Vagina (tissue), 2 donors: ENCODE data around the gene SORCS1. TPM values are rescaled to one million over a fixed set of nuclear protein-coding genes. Genes with fewer than 3 reads are reported as not detected.

Experiments used
- DNase-seq, 2 donors: peaks; one replicate each; pipeline ENCODE4 v3.0.0-alpha.2; 2017; ENCODE audit errors: extremely low spot score in 2 of 2
- H3K27ac ChIP-seq: fragments of 200-600 bp; sonication (generic); one replicate; pipeline ENCODE4 v1.5.1; 2019
- H3K27me3 ChIP-seq: fragments of 200-600 bp; sonication (generic); one replicate; pipeline ENCODE4 v1.5.1; 2019
- H3K36me3 ChIP-seq, 2 donors: fragments of 200-600 bp; sonication (generic); one replicate each; pipeline ENCODE4 v1.5.1; 2017 to 2019
- H3K4me1 ChIP-seq: fragments of 200-600 bp; sonication (generic); one replicate; pipeline ENCODE4 v1.5.1; 2019
- H3K4me3 ChIP-seq, 2 donors: fragments of 200-600 bp; sonication (generic); 1 replicate in 1 of 2; 2 replicates in 1 of 2; pipeline ENCODE4 v1.5.1; 2016 to 2019
- H3K9me3 ChIP-seq: fragments of 200-600 bp; sonication (generic); one replicate; pipeline ENCODE4 v1.5.1; 2019
- POLR2A ChIP-seq, 2 donors: fragments of 450-650 bp; IDR thresholded peaks; one replicate each; pipeline ENCODE4 v1.6.1; 2017; ENCODE audit warnings: antibody characterized with exemption in 2 of 2, mild to moderate bottlenecking in 2 of 2, moderate library complexity in 2 of 2
- POLR2AphosphoS5 ChIP-seq, 2 donors: sonication (generic); formaldehyde crosslinking; IDR thresholded peaks; one replicate each; pipeline ENCODE4 v1.9.0; 2017; ENCODE audit warnings: antibody characterized with exemption in 2 of 2, mild to moderate bottlenecking in 2 of 2, low read depth in 1 of 2; ENCODE audit not compliant: insufficient read depth in 1 of 2
- intact Hi-C: fragments of 100-400 bp; cut with DNase I; formaldehyde crosslinking; loops from one replicate; pipeline ENCODE4 v1.15.1; 2023
- total RNA-seq: library from RNA; depleted of rRNA; stranded (reverse); fragments of >200 nt; gene quantifications from one replicate; pipeline ENCODE4 v1.2.3, GENCODE V29; 2016
- TF ChIP-seq, protein P1 (sequence below), 3 experiments: fragments of 450-650 bp in 2 of 3; fragments of 200-600 bp in 1 of 3; sonication (generic) in 1 of 3; IDR thresholded peaks; one replicate each; pipeline ENCODE4 v1.5.1; 2017 to 2019; ENCODE audit warnings: antibody characterized with exemption in 3 of 3, mild to moderate bottlenecking in 2 of 3, moderate library complexity in 2 of 3

Gene SORCS1
- total RNA-seq, 1 donor from 2014 or later, result 5.9 TPM

GRCh38 chr10:106777841-106778240, 386.7 kb downstream of the SORCS1 start:
- Histone ChIP-seq H3K36me3 (no peaks in the 10 kb centered on the region), H3K4me1 (no peaks in the 10 kb centered on the region), H3K27ac (no peak overlapping the region), H3K27me3 (no peaks in the 10 kb centered on the region), H3K4me3 (no peak overlapping the region), H3K9me3 (no peaks in the 10 kb centered on the region)
- TF ChIP-seq, protein P1, sequence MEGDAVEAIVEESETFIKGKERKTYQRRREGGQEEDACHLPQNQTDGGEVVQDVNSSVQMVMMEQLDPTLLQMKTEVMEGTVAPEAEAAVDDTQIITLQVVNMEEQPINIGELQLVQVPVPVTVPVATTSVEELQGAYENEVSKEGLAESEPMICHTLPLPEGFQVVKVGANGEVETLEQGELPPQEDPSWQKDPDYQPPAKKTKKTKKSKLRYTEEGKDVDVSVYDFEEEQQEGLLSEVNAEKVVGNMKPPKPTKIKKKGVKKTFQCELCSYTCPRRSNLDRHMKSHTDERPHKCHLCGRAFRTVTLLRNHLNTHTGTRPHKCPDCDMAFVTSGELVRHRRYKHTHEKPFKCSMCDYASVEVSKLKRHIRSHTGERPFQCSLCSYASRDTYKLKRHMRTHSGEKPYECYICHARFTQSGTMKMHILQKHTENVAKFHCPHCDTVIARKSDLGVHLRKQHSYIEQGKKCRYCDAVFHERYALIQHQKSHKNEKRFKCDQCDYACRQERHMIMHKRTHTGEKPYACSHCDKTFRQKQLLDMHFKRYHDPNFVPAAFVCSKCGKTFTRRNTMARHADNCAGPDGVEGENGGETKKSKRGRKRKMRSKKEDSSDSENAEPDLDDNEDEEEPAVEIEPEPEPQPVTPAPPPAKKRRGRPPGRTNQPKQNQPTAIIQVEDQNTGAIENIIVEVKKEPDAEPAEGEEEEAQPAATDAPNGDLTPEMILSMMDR (IDR thresholded peaks at IDR 0.05), result no peak
- TF ChIP-seq POLR2A (IDR thresholded peaks at IDR 0.05) (no peak), POLR2AphosphoS5 (IDR thresholded peaks at IDR 0.05; ENCODE audit: insufficient read depth in 1 of 2, low read depth in 1 of 2) (no peak)
- intact Hi-C loops, result no loop called here
- DNase-seq, result no peak

DNA sequence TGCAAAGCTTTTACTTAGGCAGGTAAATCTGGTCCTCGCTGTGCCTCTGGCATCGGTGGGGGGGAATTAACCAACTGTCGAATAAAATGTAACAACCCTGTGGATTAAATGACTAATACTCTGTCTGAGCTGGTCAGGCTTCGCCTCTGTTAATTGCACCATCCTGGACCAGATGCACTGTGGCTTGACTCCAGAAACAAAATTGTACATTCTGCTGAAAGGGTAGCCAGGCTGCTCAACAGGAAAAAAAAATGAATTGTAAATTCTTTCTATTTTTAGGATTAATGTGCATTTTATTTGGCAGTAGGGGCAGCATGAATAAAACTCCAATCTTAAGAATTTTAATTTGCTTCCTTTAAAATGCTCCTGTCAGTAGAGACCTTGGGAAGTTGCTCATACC, 389.4 kb downstream of the SORCS1 start:
- TF ChIP-seq POLR2A (IDR thresholded peaks at IDR 0.05) (no peak), POLR2AphosphoS5 (IDR thresholded peaks at IDR 0.05; ENCODE audit: insufficient read depth in 1 of 2, low read depth in 1 of 2) (no peak)
- TF ChIP-seq, protein P1 (IDR thresholded peaks at IDR 0.05), result no peak
- Histone ChIP-seq H3K36me3 (no peaks in the 10 kb centered on the region), H3K4me3 (no peak overlapping the region), H3K9me3 (no peaks in the 10 kb centered on the region), H3K4me1 (no peaks in the 10 kb centered on the region), H3K27ac (no peak overlapping the region), H3K27me3 (no peaks in the 10 kb centered on the region)
- DNase-seq, result no peak
- intact Hi-C loops, result no loop called here

GRCh38 chr10:106772957-106773356, 391.5 kb downstream of the SORCS1 start:
- Histone ChIP-seq H3K27me3 (no peaks in the 10 kb centered on the region), H3K4me1 (no peaks in the 10 kb centered on the region), H3K4me3 (no peak overlapping the region), H3K27ac (no peak overlapping the region), H3K36me3 (no peaks in the 10 kb centered on the region), H3K9me3 (no peaks in the 10 kb centered on the region)
- no peak for DNase-seq
- intact Hi-C loops, result no loop called here
- TF ChIP-seq POLR2AphosphoS5 (IDR thresholded peaks at IDR 0.05; ENCODE audit: insufficient read depth in 1 of 2, low read depth in 1 of 2) (no peak), POLR2A (IDR thresholded peaks at IDR 0.05) (no peak)
- TF ChIP-seq, protein P1 (IDR thresholded peaks at IDR 0.05), result no peak

GRCh38 chr10:106771154-106771553, 393.4 kb downstream of the SORCS1 start:
- Histone ChIP-seq H3K4me3 (no peak overlapping the region), H3K27me3 (no peaks in the 10 kb centered on the region), H3K4me1 (no peaks in the 10 kb centered on the region), H3K9me3 (no peaks in the 10 kb centered on the region), H3K27ac (no peak overlapping the region), H3K36me3 (no peaks in the 10 kb centered on the region)
- intact Hi-C loops, result no loop called here
- DNase-seq, result no peak
- TF ChIP-seq, protein P1 (IDR thresholded peaks at IDR 0.05), result no peak
- TF ChIP-seq POLR2A (IDR thresholded peaks at IDR 0.05), result no peak
- no peak for TF ChIP-seq POLR2AphosphoS5 (IDR thresholded peaks at IDR 0.05; ENCODE audit: insufficient read depth in 1 of 2, low read depth in 1 of 2)

DNA sequence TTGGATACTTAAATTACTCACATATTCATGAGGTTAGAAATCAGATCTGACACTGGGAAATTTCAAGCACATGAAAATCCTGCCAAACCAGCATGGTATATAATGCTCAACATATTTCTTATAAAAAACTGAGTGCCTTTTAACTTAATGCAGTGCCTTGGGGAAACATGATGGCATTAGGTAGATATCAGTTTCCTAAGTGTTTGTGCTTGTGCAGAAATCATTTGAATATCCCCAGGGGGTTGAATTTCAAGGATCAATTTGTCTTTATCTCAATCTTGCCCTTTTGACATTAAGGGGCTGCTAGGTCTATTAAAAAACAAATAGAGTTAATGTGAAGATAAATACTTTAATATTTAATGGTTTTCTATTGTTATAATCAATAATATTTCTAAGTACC, 396.3 kb downstream of the SORCS1 start:
- Histone ChIP-seq H3K36me3 (no peaks in the 10 kb centered on the region), H3K27ac (no peak overlapping the region), H3K4me1 (no peaks in the 10 kb centered on the region), H3K9me3 (no peaks in the 10 kb centered on the region), H3K4me3 (no peak overlapping the region), H3K27me3 (no peaks in the 10 kb centered on the region)
- no peak for DNase-seq
- TF ChIP-seq, protein P1 (IDR thresholded peaks at IDR 0.05), result no peak
- TF ChIP-seq POLR2AphosphoS5 (IDR thresholded peaks at IDR 0.05; ENCODE audit: insufficient read depth in 1 of 2, low read depth in 1 of 2), result no peak
- TF ChIP-seq POLR2A (IDR thresholded peaks at IDR 0.05), result no peak
- intact Hi-C loops, result no loop called here
